WTC11 (cell line): ENCODE results near the gene COLEC12. TPM values are rescaled to one million over a fixed set of nuclear protein-coding genes. Genes with fewer than 3 reads are reported as not detected.

Source experiments
- ATAC-seq: fragments of 200-7000 bp; cut with Tn5 transposase; 2 replicates; pipeline ENCODE4 v1.10.0; 2021; ENCODE audit warnings: mild to moderate bottlenecking, moderate library complexity
- CTCF ChIA-PET: fragments of 300-600 bp; sonication (Branson Sonifier 250); formaldehyde crosslinking; loops from one replicate; lab custom pipeline; 2021; ENCODE audit warnings: antibody characterized with exemption; lab: Charles Lee
- POLR2A ChIA-PET: fragments of 350-600 bp; sonication (Branson Sonifier 250); formaldehyde crosslinking; loops from one replicate; lab custom pipeline; 2021; ENCODE audit warnings: antibody characterized with exemption; lab: Charles Lee
- DNase-seq: peaks from one replicate; pipeline ENCODE4 v3.0.0; 2021; ENCODE audit warnings: low spot score
- H3K27ac Mint-ChIP-seq: 2 replicates; pipeline ENCODE4 v1.8.0; 2021; ENCODE audit warnings: mixed read lengths
- H3K27me3 Mint-ChIP-seq: 2 replicates; pipeline ENCODE4 v1.8.0; 2021; ENCODE audit warnings: low read depth, mild to moderate bottlenecking, moderate library complexity, mixed read lengths
- H3K36me3 Mint-ChIP-seq: 2 replicates; pipeline ENCODE4 v1.8.0; 2021; ENCODE audit warnings: mixed read lengths
- H3K4me1 Mint-ChIP-seq: 2 replicates; pipeline ENCODE4 v1.8.0; 2022; ENCODE audit warnings: mixed read lengths
- H3K4me3 Mint-ChIP-seq: 2 replicates; pipeline ENCODE4 v1.8.0; 2021; ENCODE audit warnings: mild to moderate bottlenecking, moderate library complexity, mixed read lengths
- H3K9me3 Mint-ChIP-seq: 2 replicates; pipeline ENCODE4 v1.8.0; 2021; ENCODE audit warnings: mixed read lengths
- AFF4 ChIP-seq: sonication (generic); formaldehyde crosslinking; IDR thresholded peaks from 2 replicates; pipeline ENCODE4 v1.8.1; 2023; ENCODE audit warnings: mild to moderate bottlenecking, missing genetic modification reagents, borderline replicate concordance
- ATF6 ChIP-seq: sonication (generic); formaldehyde crosslinking; IDR thresholded peaks from 2 replicates; pipeline ENCODE4 v1.8.1; 2023; ENCODE audit warnings: mild to moderate bottlenecking, missing genetic modification reagents
- CDX4 ChIP-seq: fragments of 250-450 bp; sonication (Bioruptor Pico); IDR thresholded peaks from 2 replicates; pipeline ENCODE4 v1.9.0; 2021; ENCODE audit warnings: moderate library complexity, mild to moderate bottlenecking, inconsistent platforms, borderline replicate concordance
- EMX1 ChIP-seq: fragments of 250-450 bp; sonication (Bioruptor Pico); IDR thresholded peaks from 2 replicates; pipeline ENCODE4 v1.8.0; 2021; ENCODE audit warnings: mild to moderate bottlenecking
- ESRRA ChIP-seq: sonication (generic); formaldehyde crosslinking; IDR thresholded peaks from 2 replicates; pipeline ENCODE4 v1.8.1; 2022; ENCODE audit warnings: mild to moderate bottlenecking, missing genetic modification reagents, borderline replicate concordance
- GRHL2 ChIP-seq: fragments of 250-450 bp; sonication (Bioruptor Pico); IDR thresholded peaks from 2 replicates; pipeline ENCODE4 v1.8.0; 2022; ENCODE audit warnings: mild to moderate bottlenecking, moderate library complexity; ENCODE audit not compliant: insufficient replicate concordance, severe bottlenecking
- HMGXB4 ChIP-seq: sonication (generic); formaldehyde crosslinking; IDR thresholded peaks from 2 replicates; pipeline ENCODE4 v1.8.1; 2023; ENCODE audit warnings: mild to moderate bottlenecking, moderate library complexity, missing genetic modification reagents
- RELA ChIP-seq: sonication (generic); formaldehyde crosslinking; IDR thresholded peaks from 2 replicates; pipeline ENCODE4 v1.8.1; 2022; ENCODE audit warnings: missing genetic modification reagents, mild to moderate bottlenecking, borderline replicate concordance
- SMAD3 ChIP-seq: sonication (generic); formaldehyde crosslinking; IDR thresholded peaks from 2 replicates; pipeline ENCODE4 v1.8.0; 2022; ENCODE audit warnings: missing genetic modification reagents, mild to moderate bottlenecking, borderline replicate concordance
- TEAD4 ChIP-seq: sonication (generic); formaldehyde crosslinking; IDR thresholded peaks from 2 replicates; pipeline ENCODE4 v1.8.0; 2022; ENCODE audit warnings: mild to moderate bottlenecking, missing genetic modification reagents
- ZMAT4 ChIP-seq: fragments of 250-450 bp; sonication (Bioruptor Pico); IDR thresholded peaks from 2 replicates; pipeline ENCODE4 v1.9.0; 2021; ENCODE audit warnings: mild to moderate bottlenecking
- ZNF219 ChIP-seq: sonication (generic); formaldehyde crosslinking; IDR thresholded peaks from 2 replicates; pipeline ENCODE4 v1.8.0; 2023; ENCODE audit warnings: missing genetic modification reagents, mild to moderate bottlenecking, borderline replicate concordance
- ZNF232 ChIP-seq: sonication (generic); formaldehyde crosslinking; IDR thresholded peaks from 2 replicates; pipeline ENCODE4 v1.8.0; 2022; ENCODE audit warnings: mild to moderate bottlenecking, missing genetic modification reagents
- ZNF281 ChIP-seq: sonication (generic); formaldehyde crosslinking; IDR thresholded peaks from 2 replicates; pipeline ENCODE4 v1.8.0; 2023; ENCODE audit warnings: mild to moderate bottlenecking, missing genetic modification reagents
- ZNF317 ChIP-seq: sonication (generic); formaldehyde crosslinking; IDR thresholded peaks from 2 replicates; pipeline ENCODE4 v1.8.1; 2023; ENCODE audit warnings: low read depth, mild to moderate bottlenecking, moderate library complexity, missing genetic modification reagents, borderline replicate concordance
- ZNF532 ChIP-seq: fragments of 250-450 bp; sonication (Bioruptor Pico); IDR thresholded peaks from 2 replicates; pipeline ENCODE4 v1.9.0; 2021; ENCODE audit warnings: mild to moderate bottlenecking, borderline replicate concordance
- total RNA-seq: library from RNA; stranded (reverse); gene quantifications from 3 replicates; pipeline ENCODE4 v1.2.3, GENCODE V29; 2021

Gene COLEC12
- total RNA-seq, 1 experiment from 2014 or later, result 0.48 TPM

GRCh38 chr18:508835-509234, 8.3 kb upstream of the COLEC12 start:
- ChIA-PET CTCF (no interaction called here), POLR2A (no interaction called here)
- ATAC-seq (no peak), DNase-seq (no peak)
- no peak for TF ChIP-seq ZNF317 (CRISPR knock-in tag)
- no peak for TF ChIP-seq ZNF532 (CRISPR knock-in tag)
- no peak for TF ChIP-seq ZNF219 (CRISPR knock-in tag)
- no peak for TF ChIP-seq TEAD4 (CRISPR knock-in tag)
- TF ChIP-seq RELA, result no peak
- TF ChIP-seq GRHL2 (CRISPR knock-in tag), result no peak
- TF ChIP-seq CDX4 (CRISPR knock-in tag), result no peak
- TF ChIP-seq ATF6 (CRISPR knock-in tag), result no peak
- no peak for TF ChIP-seq SMAD3 (CRISPR knock-in tag)
- TF ChIP-seq EMX1 (CRISPR knock-in tag), result no peak
- TF ChIP-seq HMGXB4 (CRISPR knock-in tag), result no peak
- TF ChIP-seq ZNF232 (CRISPR knock-in tag), result no peak
- Mint-ChIP-seq H3K4me1 (peaks cover 6% of the 10 kb centered on the region; the same call in 1 of the 2 replicates), H3K36me3 (peaks cover 15% of the 10 kb centered on the region), H3K27me3 (peaks cover 18% of the 10 kb centered on the region), H3K9me3 (peaks cover 10% of the 10 kb centered on the region), H3K4me3 (no peak overlapping the region), H3K27ac (no peak overlapping the region)

- ChIA-PET CTCF (interaction anchor here (0.6 kb wide), 1 partner anchor 39 kb away, joined by 3 read pairs; no protein-coding TSS in a partner anchor), POLR2A (no interaction called here)
- Mint-ChIP-seq H3K4me3 (no peak overlapping the region), H3K9me3 (peaks cover 4% of the 10 kb centered on the region), H3K36me3 (peaks cover 7% of the 10 kb centered on the region), H3K27ac (no peak overlapping the region), H3K4me1 (peaks cover 6% of the 10 kb centered on the region; the same call in 1 of the 2 replicates), H3K27me3 (peaks cover 27% of the 10 kb centered on the region)
- no peak for ATAC-seq
- no peak for DNase-seq
- TF ChIP-seq ESRRA, result no peak
- TF ChIP-seq ZNF281 (CRISPR knock-in tag), result no peak
- no peak for TF ChIP-seq RELA
- TF ChIP-seq AFF4 (CRISPR knock-in tag), result no peak
- TF ChIP-seq ZMAT4 (CRISPR knock-in tag), result no peak
These were observed 7.1 kb upstream of the COLEC12 start for GRCh38 chr18:507636-508035.
